ENCODE results near the gene CNTNAP5.

CNTNAP5 gene

GRCh38 chr2:124837496-124837895 lies 812.4 kb downstream of the CNTNAP5 start:
- no peak for DNase-seq

GRCh38 chr2:124838406-124838805 lies 813.3 kb downstream of the CNTNAP5 start:
- no peak for DNase-seq

GRCh38 chr2:124867247-124867646 lies 842.2 kb downstream of the CNTNAP5 start:
- DNase-seq: no peak

- no peak for DNase-seq
These were observed 849.1 kb downstream of the CNTNAP5 start for GRCh38 chr2:124874219-124874618.

GRCh38 chr2:124874676-124875075 lies 849.6 kb downstream of the CNTNAP5 start:
- no peak for DNase-seq

GRCh38 chr2:124875627-124876244 lies 850.6 kb downstream of the CNTNAP5 start:
- DNase-seq: no peak

GRCh38 chr2:124877141-124877577 lies 852.1 kb downstream of the CNTNAP5 start:
- DNase-seq: no peak

GRCh38 chr2:124879640-124880039 lies 854.6 kb downstream of the CNTNAP5 start:
- no peak for DNase-seq

- no peak for DNase-seq
These were observed 855.9 kb downstream of the CNTNAP5 start for GRCh38 chr2:124880995-124881394.

- DNase-seq: no peak
These were observed 857.3 kb downstream of the CNTNAP5 start for GRCh38 chr2:124882423-124882822.

- DNase-seq: no peak
These were observed 858.5 kb downstream of the CNTNAP5 start for GRCh38 chr2:124883595-124883994.

- no peak for DNase-seq
These were observed 859.2 kb downstream of the CNTNAP5 start for GRCh38 chr2:124884315-124884714.

- no peak for DNase-seq
These were observed 861.1 kb downstream of the CNTNAP5 start for GRCh38 chr2:124886216-124886615.

GRCh38 chr2:124887466-124887865 lies 862.4 kb downstream of the CNTNAP5 start:
- no peak for DNase-seq

GRCh38 chr2:124888431-124888830 lies 863.3 kb downstream of the CNTNAP5 start:
- no peak for DNase-seq

- no peak for DNase-seq
These were observed 869.1 kb downstream of the CNTNAP5 start for GRCh38 chr2:124894199-124894598.

- no peak for DNase-seq
These were observed 873.7 kb downstream of the CNTNAP5 start for GRCh38 chr2:124898827-124899226.

- DNase-seq: no peak
These were observed 883.3 kb downstream of the CNTNAP5 start for GRCh38 chr2:124908411-124908810.

GRCh38 chr2:124911560-124911959 lies 886.5 kb downstream of the CNTNAP5 start:
- DNase-seq: no peak

GRCh38 chr2:124913868-124914267 lies 888.8 kb downstream of the CNTNAP5 start:
- DNase-seq: no peak

- no peak for DNase-seq
These were observed 890.5 kb downstream of the CNTNAP5 start for GRCh38 chr2:124915567-124915966.

- DNase-seq: no peak
These were observed 894.2 kb downstream of the CNTNAP5 start for GRCh38 chr2:124919296-124919695.

GRCh38 chr2:124920448-124920847 lies 895.4 kb downstream of the CNTNAP5 start:
- DNase-seq: no peak

- no peak for DNase-seq
These were observed 896.1 kb downstream of the CNTNAP5 start for GRCh38 chr2:124921191-124921590.

- no peak for DNase-seq
These were observed 898.0 kb downstream of the CNTNAP5 start for GRCh38 chr2:124923097-124923496.
